ENCODE measurements around the gene CLCN2.

Gene CLCN2

DNA sequence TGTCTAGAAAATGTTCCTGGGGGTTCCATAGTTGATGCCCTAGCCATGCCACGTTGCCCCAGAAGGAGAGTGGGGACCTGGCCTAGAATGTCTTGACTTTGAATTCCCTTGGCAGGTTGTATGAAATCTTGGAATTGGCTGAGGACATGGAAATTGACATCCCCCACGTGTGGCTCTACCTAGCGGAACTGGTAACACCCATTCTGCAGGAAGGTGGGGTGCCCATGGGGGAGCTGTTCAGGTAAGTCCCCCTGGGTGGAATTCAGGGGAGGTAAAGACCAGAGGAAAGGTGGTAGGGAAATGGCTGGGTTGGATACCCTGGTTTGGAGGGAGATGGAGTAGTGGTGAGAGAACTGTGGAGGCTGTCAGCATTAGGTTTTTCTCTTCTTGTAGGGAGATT is 32.9 kb downstream of the CLCN2 start:
- TF ChIP-seq, protein P1, sequence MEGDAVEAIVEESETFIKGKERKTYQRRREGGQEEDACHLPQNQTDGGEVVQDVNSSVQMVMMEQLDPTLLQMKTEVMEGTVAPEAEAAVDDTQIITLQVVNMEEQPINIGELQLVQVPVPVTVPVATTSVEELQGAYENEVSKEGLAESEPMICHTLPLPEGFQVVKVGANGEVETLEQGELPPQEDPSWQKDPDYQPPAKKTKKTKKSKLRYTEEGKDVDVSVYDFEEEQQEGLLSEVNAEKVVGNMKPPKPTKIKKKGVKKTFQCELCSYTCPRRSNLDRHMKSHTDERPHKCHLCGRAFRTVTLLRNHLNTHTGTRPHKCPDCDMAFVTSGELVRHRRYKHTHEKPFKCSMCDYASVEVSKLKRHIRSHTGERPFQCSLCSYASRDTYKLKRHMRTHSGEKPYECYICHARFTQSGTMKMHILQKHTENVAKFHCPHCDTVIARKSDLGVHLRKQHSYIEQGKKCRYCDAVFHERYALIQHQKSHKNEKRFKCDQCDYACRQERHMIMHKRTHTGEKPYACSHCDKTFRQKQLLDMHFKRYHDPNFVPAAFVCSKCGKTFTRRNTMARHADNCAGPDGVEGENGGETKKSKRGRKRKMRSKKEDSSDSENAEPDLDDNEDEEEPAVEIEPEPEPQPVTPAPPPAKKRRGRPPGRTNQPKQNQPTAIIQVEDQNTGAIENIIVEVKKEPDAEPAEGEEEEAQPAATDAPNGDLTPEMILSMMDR (IDR thresholded peaks at IDR 0.05; ENCODE audit: low read depth, low read length): no peak

DNA sequence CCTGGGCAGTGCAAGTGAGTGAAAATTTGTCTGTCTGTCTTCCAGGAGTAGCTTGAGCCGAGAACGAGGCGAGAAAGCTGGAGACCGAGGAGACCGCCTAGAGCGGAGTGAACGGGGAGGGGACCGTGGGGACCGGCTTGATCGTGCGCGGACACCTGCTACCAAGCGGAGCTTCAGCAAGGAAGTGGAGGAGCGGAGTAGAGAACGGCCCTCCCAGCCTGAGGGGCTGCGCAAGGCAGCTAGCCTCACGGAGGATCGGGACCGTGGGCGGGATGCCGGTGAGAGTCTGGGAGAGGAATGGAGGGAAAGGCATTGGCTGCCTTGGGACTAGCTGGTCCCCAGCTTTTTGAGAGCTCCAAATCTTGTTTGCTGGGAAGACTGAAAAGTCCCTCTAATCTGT is 34.2 kb downstream of the CLCN2 start:
- TF ChIP-seq, protein P1 (IDR thresholded peaks at IDR 0.05; ENCODE audit: low read depth, low read length): no peak
- no peak overlapping the region for H3K4me3 ChIP-seq (ENCODE audit: low read depth, low read length)

More for the DNA sequence above, 32.9 kb downstream of the CLCN2 start:
- H3K4me3 ChIP-seq (ENCODE audit: low read depth, low read length): no peak overlapping the region

DNA sequence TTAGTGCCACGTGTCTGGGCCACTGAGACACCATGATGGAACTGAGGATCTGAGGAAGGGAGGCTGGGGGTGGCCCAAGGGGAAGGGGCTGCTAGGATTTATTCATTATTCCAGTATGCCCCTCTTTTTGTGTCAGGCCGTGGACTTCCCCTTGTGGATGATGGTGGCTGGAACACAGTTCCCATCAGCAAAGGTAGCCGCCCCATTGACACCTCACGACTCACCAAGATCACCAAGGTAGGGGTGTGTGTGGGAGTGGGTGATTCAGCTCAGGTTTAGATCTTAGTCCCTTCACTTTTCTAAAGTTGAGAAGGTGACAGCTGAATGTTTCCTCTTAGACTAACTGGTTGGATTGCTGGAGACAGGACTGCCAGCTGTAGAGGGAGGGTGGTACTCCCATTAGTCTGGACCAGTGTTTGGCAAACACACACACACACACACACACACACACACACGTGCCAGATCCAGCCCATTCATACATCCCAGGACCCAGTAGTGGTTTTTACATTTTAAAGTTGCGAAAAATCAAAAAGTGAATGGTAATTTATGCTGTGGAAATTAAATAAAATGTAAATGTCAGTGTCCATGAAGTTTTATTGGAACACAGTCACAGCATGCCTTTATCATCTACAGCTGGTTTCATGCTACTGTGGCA is 35.6 kb downstream of the CLCN2 start:
- no peak overlapping the region for H3K4me3 ChIP-seq (ENCODE audit: low read depth, low read length)
- TF ChIP-seq, protein P1 (IDR thresholded peaks at IDR 0.05; ENCODE audit: low read depth, low read length): no peak

DNA sequence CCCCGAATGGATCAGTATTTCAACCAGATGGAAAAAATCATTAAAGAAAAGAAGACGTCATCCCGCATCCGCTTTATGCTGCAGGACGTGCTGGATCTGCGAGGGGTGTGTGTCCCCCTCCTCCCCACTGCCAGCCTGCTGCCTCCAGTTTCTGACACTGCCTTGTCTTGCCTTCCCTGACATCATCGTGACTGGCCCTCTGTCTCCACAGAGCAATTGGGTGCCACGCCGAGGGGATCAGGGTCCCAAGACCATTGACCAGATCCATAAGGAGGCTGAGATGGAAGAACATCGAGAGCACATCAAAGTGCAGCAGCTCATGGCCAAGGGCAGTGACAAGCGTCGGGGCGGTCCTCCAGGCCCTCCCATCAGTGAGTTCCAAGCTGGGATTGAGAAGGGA is 36.1 kb downstream of the CLCN2 start:
- H3K4me3 ChIP-seq (ENCODE audit: low read depth, low read length): no peak overlapping the region
- TF ChIP-seq, protein P1 (IDR thresholded peaks at IDR 0.05; ENCODE audit: low read depth, low read length): no peak

DNA sequence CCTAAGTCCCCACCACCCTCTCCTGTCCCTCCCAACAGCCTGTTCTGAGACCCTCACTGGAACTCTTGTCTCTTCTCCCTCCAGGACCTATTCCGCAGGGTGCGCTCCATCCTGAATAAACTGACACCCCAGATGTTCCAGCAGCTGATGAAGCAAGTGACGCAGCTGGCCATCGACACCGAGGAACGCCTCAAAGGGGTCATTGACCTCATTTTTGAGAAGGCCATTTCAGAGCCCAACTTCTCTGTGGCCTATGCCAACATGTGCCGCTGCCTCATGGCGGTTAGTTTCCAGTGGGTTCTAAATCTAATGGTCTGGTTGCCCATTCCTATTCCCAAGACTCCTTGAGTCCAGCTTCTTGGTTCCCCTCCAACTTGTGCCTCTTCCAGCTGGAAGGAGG is 37.7 kb downstream of the CLCN2 start:
- TF ChIP-seq, protein P1 (IDR thresholded peaks at IDR 0.05; ENCODE audit: low read depth, low read length): no peak
- H3K4me3 ChIP-seq (ENCODE audit: low read depth, low read length): no peak overlapping the region

DNA sequence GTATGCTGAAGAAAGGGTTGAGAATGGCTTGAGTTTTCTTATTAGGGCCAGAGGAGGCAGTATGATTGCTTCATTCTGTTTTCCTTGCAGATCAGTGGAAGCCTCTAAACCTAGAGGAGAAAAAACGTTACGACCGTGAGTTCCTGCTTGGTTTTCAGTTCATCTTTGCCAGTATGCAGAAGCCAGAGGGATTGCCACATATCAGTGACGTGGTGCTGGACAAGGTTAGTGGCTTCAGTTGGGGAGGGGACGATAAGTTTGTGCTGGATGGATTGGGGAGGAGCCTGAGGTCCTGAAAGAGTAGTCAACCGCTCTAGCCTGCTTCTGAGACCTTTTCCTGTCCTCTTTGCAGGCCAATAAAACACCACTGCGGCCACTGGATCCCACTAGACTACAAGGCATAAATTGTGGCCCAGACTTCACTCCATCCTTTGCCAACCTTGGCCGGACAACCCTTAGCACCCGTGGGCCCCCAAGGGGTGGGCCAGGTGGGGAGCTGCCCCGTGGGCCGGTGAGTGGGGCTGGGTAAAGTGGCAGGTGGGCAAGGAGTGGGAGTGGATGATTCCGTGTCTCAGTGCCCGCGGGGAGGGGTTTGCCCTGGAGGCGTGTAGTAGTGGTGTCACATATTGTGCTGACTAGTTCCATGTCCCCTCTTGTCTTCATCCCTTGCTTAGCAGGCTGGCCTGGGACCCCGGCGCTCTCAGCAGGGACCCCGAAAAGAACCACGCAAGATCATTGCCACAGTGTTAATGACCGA is 38.5 kb downstream of the CLCN2 start:
- TF ChIP-seq, protein P1 (IDR thresholded peaks at IDR 0.05; ENCODE audit: low read depth, low read length): no peak
- no peak overlapping the region for H3K4me3 ChIP-seq (ENCODE audit: low read depth, low read length)

DNA sequence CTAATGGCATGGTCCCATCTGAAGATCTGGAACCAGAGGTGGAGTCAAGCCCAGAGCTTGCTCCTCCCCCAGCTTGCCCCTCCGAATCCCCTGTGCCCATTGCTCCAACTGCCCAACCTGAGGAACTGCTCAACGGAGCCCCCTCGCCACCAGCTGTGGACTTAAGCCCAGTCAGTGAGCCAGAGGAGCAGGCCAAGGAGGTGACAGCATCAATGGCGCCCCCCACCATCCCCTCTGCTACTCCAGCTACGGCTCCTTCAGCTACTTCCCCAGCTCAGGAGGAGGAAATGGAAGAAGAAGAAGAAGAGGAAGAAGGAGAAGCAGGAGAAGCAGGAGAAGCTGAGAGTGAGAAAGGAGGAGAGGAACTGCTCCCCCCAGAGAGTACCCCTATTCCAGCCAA is 39.7 kb downstream of the CLCN2 start:
- no peak overlapping the region for H3K4me3 ChIP-seq (ENCODE audit: low read depth, low read length)
- TF ChIP-seq, protein P1 (IDR thresholded peaks at IDR 0.05; ENCODE audit: low read depth, low read length): no peak
